A549 (cell line): ENCODE data around the gene TMEM200A. TPM values are rescaled to one million over a fixed set of nuclear protein-coding genes. Genes with fewer than 3 reads are reported as not detected.
"Not testable (repeated sequence)": the region's sequence is repeated elsewhere in the genome, so short reads cannot be mapped to it uniquely, and the experiment has no call there.

Experiments used
- ATAC-seq, 2 experiments: fragments of 200-7000 bp in 1 of 2; fragments of >200 bp in 1 of 2; cut with Nextera tagmentation in 1 of 2; cut with Tn5 transposase in 1 of 2; 3 replicates each; pipeline versions ENCODE4 v1.8.0 to v1.9.1; 2018 to 2020; ENCODE audit warnings: mild to moderate bottlenecking in 1 of 2, moderate library complexity in 1 of 2
- CTCF ChIA-PET: fragments of 300-600 bp; sonication (Branson Sonifier 250); formaldehyde crosslinking; extraction: SDS; loops from one replicate; lab custom pipeline; 2021; ENCODE audit warnings: antibody characterized with exemption, inconsistent platforms; lab: Yijun Ruan, JAX
- POLR2A ChIA-PET: fragments of 350-600 bp; formaldehyde crosslinking; extraction: SDS; loops from one replicate; lab custom pipeline; 2021; ENCODE audit warnings: antibody characterized with exemption, inconsistent platforms; lab: Yijun Ruan, JAX
- DNase-seq, 2 experiments: peaks; one replicate each; pipeline versions ENCODE4 v3.0.0 to v3.0.0-alpha.2; 2011 to 2016; ENCODE audit warnings: low read depth in 1 of 2, low spot score in 1 of 2
- FAIRE-seq: peaks from 2 replicates; lab custom pipeline; 2011; peaks lifted over from hg19 to GRCh38; lab: Jason Lieb, UNC
- H3K27ac ChIP-seq, 2 experiments: fragments of >200 bp; sonication (Bioruptor Twin); formaldehyde crosslinking; 3 replicates each; pipeline ENCODE4 v1.5.1; 2016 to 2017
- H3K4me1 ChIP-seq: fragments of >200 bp; sonication (Bioruptor Twin); formaldehyde crosslinking; 3 replicates; pipeline ENCODE4 v1.6.1; 2016
- H3K4me2 ChIP-seq: fragments of >200 bp; sonication (Bioruptor Twin); formaldehyde crosslinking; 3 replicates; pipeline ENCODE4 v1.6.1; 2016
- H3K4me3 ChIP-seq: fragments of >200 bp; sonication (Bioruptor Twin); formaldehyde crosslinking; 3 replicates; pipeline ENCODE4 v1.5.1; 2016
- H3K9me3 ChIP-seq: fragments of >200 bp; sonication (Bioruptor Twin); formaldehyde crosslinking; 3 replicates; pipeline ENCODE4 v1.6.1; 2016
- CBX8 ChIP-seq: fragments of 200-600 bp; sonication (generic); IDR thresholded peaks from 2 replicates; pipeline ENCODE4 v1.6.1; 2016
- CHD2 ChIP-seq: fragments of 150-350 bp; IDR thresholded peaks from 2 replicates; pipeline ENCODE4 v1.6.1; 2014; ENCODE audit warnings: low read length; ENCODE audit not compliant: partially characterized antibody
- CTCF ChIP-seq: fragments of >200 bp; sonication (Bioruptor Twin); formaldehyde crosslinking; IDR thresholded peaks from 3 replicates; pipeline ENCODE4 v1.5.1; 2016
- EHF ChIP-seq: fragments of 250-450 bp; sonication (Bioruptor Pico); IDR thresholded peaks from 2 replicates; pipeline ENCODE4 v1.5.0; 2020; ENCODE audit warnings: mild to moderate bottlenecking
- EHMT2 ChIP-seq: fragments of 200-600 bp; sonication (generic); IDR thresholded peaks from 2 replicates; pipeline ENCODE4 v1.6.1; 2016; ENCODE audit warnings: antibody characterized with exemption, low read depth, mild to moderate bottlenecking, moderate library complexity
- ELK1 ChIP-seq: fragments of 150-350 bp; IDR thresholded peaks from 2 replicates; pipeline ENCODE4 v1.6.1; 2014; ENCODE audit warnings: low read depth, mild to moderate bottlenecking, low read length
- FOSB ChIP-seq: fragments of 250-450 bp; sonication (Bioruptor Pico); IDR thresholded peaks from 2 replicates; pipeline ENCODE4 v1.5.0; 2020; ENCODE audit warnings: mild to moderate bottlenecking, moderate library complexity
- FOSL2 ChIP-seq, 2 experiments: fragments of 450-650 bp in 1 of 2; fragments of >200 bp in 1 of 2; sonication (Bioruptor Twin) in 1 of 2; formaldehyde crosslinking; IDR thresholded peaks; 2 replicates each; pipeline versions ENCODE4 v1.5.0 to v1.6.1; 2016 to 2020; ENCODE audit warnings: mild to moderate bottlenecking in 1 of 2, moderate library complexity in 1 of 2
- HEYL ChIP-seq: fragments of 250-450 bp; sonication (Bioruptor Pico); IDR thresholded peaks from 2 replicates; pipeline ENCODE4 v1.8.0; 2021; ENCODE audit warnings: mild to moderate bottlenecking, moderate library complexity
- HOXA7 ChIP-seq: fragments of 250-450 bp; sonication (Bioruptor Pico); IDR thresholded peaks from 2 replicates; pipeline ENCODE4 v1.5.0; 2020; ENCODE audit warnings: mild to moderate bottlenecking, moderate library complexity
- HOXB5 ChIP-seq: fragments of 250-450 bp; sonication (Bioruptor Pico); IDR thresholded peaks from 2 replicates; pipeline ENCODE4 v1.5.0; 2020; ENCODE audit warnings: mild to moderate bottlenecking, moderate library complexity
- JUN ChIP-seq, 2 experiments: fragments of >200 bp; sonication (Bioruptor Twin); formaldehyde crosslinking; IDR thresholded peaks; 2 replicates in 1 of 2; 3 replicates in 1 of 2; pipeline ENCODE4 v1.6.1; 2016 to 2017
- KDM1A ChIP-seq: fragments of 200-600 bp; sonication (generic); IDR thresholded peaks from 2 replicates; pipeline ENCODE4 v1.6.1; 2016; ENCODE audit warnings: low read depth, mild to moderate bottlenecking
- MAFK ChIP-seq: fragments of 450-650 bp; IDR thresholded peaks from 2 replicates; pipeline ENCODE4 v1.6.1; 2014; ENCODE audit not compliant: partially characterized antibody
- MAX ChIP-seq: IDR thresholded peaks from 2 replicates; pipeline ENCODE4 v1.6.1; 2012
- NR3C1 ChIP-seq: fragments of >200 bp; sonication (Bioruptor Twin); formaldehyde crosslinking; IDR thresholded peaks from 3 replicates; pipeline ENCODE4 v1.6.1; 2017
- POLR2A ChIP-seq: IDR thresholded peaks from 2 replicates; pipeline ENCODE4 v1.6.1; 2012; ENCODE audit warnings: mild to moderate bottlenecking, low read length
- RFX5 ChIP-seq: fragments of 450-650 bp; IDR thresholded peaks from 2 replicates; pipeline ENCODE4 v1.7.1; 2014; ENCODE audit warnings: antibody characterized with exemption, mild to moderate bottlenecking, moderate library complexity
- RNF2 ChIP-seq: fragments of 200-600 bp; sonication (generic); IDR thresholded peaks from 2 replicates; pipeline ENCODE4 v1.6.1; 2016; ENCODE audit warnings: low read depth, mild to moderate bottlenecking, antibody characterized with exemption, moderate library complexity, borderline replicate concordance
- SMC3 ChIP-seq: fragments of >200 bp; sonication (Bioruptor Twin); formaldehyde crosslinking; IDR thresholded peaks from 3 replicates; pipeline ENCODE4 v1.6.1; 2018; ENCODE audit warnings: inconsistent platforms
- SREBF2 ChIP-seq: fragments of 450-650 bp; IDR thresholded peaks from 2 replicates; pipeline ENCODE4 v1.6.1; 2014; ENCODE audit warnings: mild to moderate bottlenecking, moderate library complexity
- TFCP2L1 ChIP-seq: fragments of 250-450 bp; sonication (Bioruptor Pico); IDR thresholded peaks from 2 replicates; pipeline ENCODE4 v1.5.0; 2021; ENCODE audit warnings: mild to moderate bottlenecking
- ZC3H11A ChIP-seq: fragments of 450-650 bp; IDR thresholded peaks from 2 replicates; pipeline ENCODE4 v1.6.1; 2014; ENCODE audit warnings: antibody characterized with exemption, mild to moderate bottlenecking
- WGBS: methylation state at CpG from one replicate; pipeline ENCODE4 v1.1.6; 2017; ENCODE audit errors: missing lambda C conversion rate; 5-methylcytosine and 5-hydroxymethylcytosine counted together
- polyA plus RNA-seq, 4 experiments: library from polyadenylated mRNA; depleted of rRNA in 3 of 4; stranded (reverse); fragments of >200 nt; fragmentation: RNase III in 1 of 4; extraction: RNeasy Plus Mini Kit Qiagen cat#74134 plus additional on column Dnase treatment in 1 of 4; gene quantifications; 2 replicates in 3 of 4; 3 replicates in 1 of 4; pipeline ENCODE4 v1.2.3, GENCODE V29; 2011 to 2017

TMEM200A gene
- polyA plus RNA-seq, 2 of the 4 experiments (the other 2 are of a cell fraction) = 0.03 TPM; not detected in 1

- CTCF ChIA-PET = interaction anchor here (1.3 to 1.9 kb wide), 2 partner anchors 16 to 39 kb away, joined by 3 to 4 read pairs; partner anchors contain the start of gene TMEM200A
- POLR2A ChIA-PET = no interaction called here
- WGBS = 49% methylated on average over 3 of the region's 3 CpGs
- no peak for FAIRE-seq
- no peak overlapping the region for H3K4me2 ChIP-seq
- no peak for DNase-seq
- no peaks in the 10 kb centered on the region for H3K9me3 ChIP-seq
- H3K27ac ChIP-seq = no peak overlapping the region
- TF ChIP-seq FOSB = no peak
- TF ChIP-seq MAX = no peak
- TF ChIP-seq EHF (CRISPR knock-in tag) = no peak
- TF ChIP-seq HEYL (CRISPR knock-in tag) = no peak
- TF ChIP-seq CHD2 = no peak
- TF ChIP-seq MAFK = no peak
- TF ChIP-seq NR3C1 = no peak
- TF ChIP-seq KDM1A = no peak
- TF ChIP-seq POLR2A = no peak
- TF ChIP-seq FOSL2 (IDR thresholded peaks at IDR 0.05) = no peak
- TF ChIP-seq FOSL2 (CRISPR knock-in tag; IDR thresholded peaks at IDR 0.05) = no peak
- TF ChIP-seq RNF2 = no peak
- TF ChIP-seq CBX8 = no peak
- ATAC-seq = no peak
- H3K4me3 ChIP-seq = no peak overlapping the region
- H3K4me1 ChIP-seq = no peaks in the 10 kb centered on the region
These were observed 39.3 kb upstream of the TMEM200A start for GRCh38 chr6:130326496-130326895.

- H3K9me3 ChIP-seq = no peaks in the 10 kb centered on the region
- WGBS = 31% methylated on average over 3 of the region's 3 CpGs
- DNase-seq = no peak
These were observed 28.3 kb upstream of the TMEM200A start for GRCh38 chr6:130337534-130337933.

GRCh38 chr6:130346324-130346723 is 19.5 kb upstream of the TMEM200A start:
- H3K4me1 ChIP-seq, ATAC-seq, DNase-seq, H3K4me3 ChIP-seq, CTCF ChIA-PET, H3K4me2 ChIP-seq, POLR2A ChIA-PET, H3K27ac ChIP-seq, H3K9me3 ChIP-seq, FAIRE-seq: not testable (repeated sequence)
- 0% methylated on average over 1 of the region's 9 CpGs for WGBS

More at GRCh38 chr6:130337534-130337933, 28.3 kb upstream of the TMEM200A start:
- POLR2A ChIA-PET = no interaction called here
- Histone ChIP-seq H3K27ac (no peak overlapping the region), H3K4me2 (no peak overlapping the region), H3K4me3 (no peak overlapping the region), H3K4me1 (no peaks in the 10 kb centered on the region)
- no peak for TF ChIP-seq JUN (IDR thresholded peaks at IDR 0.05)
- TF ChIP-seq ZC3H11A = no peak
- TF ChIP-seq CTCF = no peak
- TF ChIP-seq TFCP2L1 = no peak
- no peak for TF ChIP-seq FOSB
- TF ChIP-seq SREBF2 = no peak
- no peak for TF ChIP-seq ELK1
- TF ChIP-seq HOXB5 (CRISPR knock-in tag) = no peak
- TF ChIP-seq RFX5 = no peak
- no peak for TF ChIP-seq HOXA7 (CRISPR knock-in tag)
- TF ChIP-seq SMC3 = no peak
- no peak for TF ChIP-seq EHMT2
- no peak for FAIRE-seq
- ATAC-seq = no peak
- CTCF ChIA-PET = interaction anchor here (0.8 kb wide), 1 partner anchor 15 kb away, joined by 3 read pairs; no protein-coding TSS in a partner anchor
